Inflammatory macrophage treated with lipopolysaccharide for 4 hours (primary cell): ENCODE data around the gene RPRML.

Experiments
- DNase-seq: peaks from one replicate; pipeline ENCODE4 v3.0.0-alpha.2; 2020

The RPRML gene

GRCh38 chr17:46943218-46943500, 35.9 kb downstream of the RPRML start:
- no peak for DNase-seq

- DNase-seq, result peak; percentile 64
Measured at GRCh38 chr17:46942441-46943217, 36.4 kb downstream of the RPRML start.

GRCh38 chr17:46940692-46941404, 38.2 kb downstream of the RPRML start:
- peak; percentile 60 for DNase-seq

GRCh38 chr17:46935658-46936266, 43.3 kb downstream of the RPRML start:
- no peak for DNase-seq

GRCh38 chr17:46931596-46931995, 47.5 kb downstream of the RPRML start:
- no peak for DNase-seq

GRCh38 chr17:46930051-46930450, 49.0 kb downstream of the RPRML start:
- no peak for DNase-seq

- no peak for DNase-seq
Measured at GRCh38 chr17:46929413-46929812, 49.6 kb downstream of the RPRML start.

GRCh38 chr17:46928467-46929261, 50.4 kb downstream of the RPRML start:
- DNase-seq, result no peak
